Activated gamma-delta T cell (primary cell): Measurements from ENCODE around the gene HPSE2.

Experiments
- DNase-seq: peaks from one replicate; lab custom pipeline; 2025; lab: John Stamatoyannopoulos, UW

The HPSE2 gene

GRCh38 chr10:98833542-98833941 is 402.1 kb downstream of the HPSE2 start:
- DNase-seq: no peak

- no peak for DNase-seq
Measured at GRCh38 chr10:98832738-98833137, 402.9 kb downstream of the HPSE2 start.

DNA sequence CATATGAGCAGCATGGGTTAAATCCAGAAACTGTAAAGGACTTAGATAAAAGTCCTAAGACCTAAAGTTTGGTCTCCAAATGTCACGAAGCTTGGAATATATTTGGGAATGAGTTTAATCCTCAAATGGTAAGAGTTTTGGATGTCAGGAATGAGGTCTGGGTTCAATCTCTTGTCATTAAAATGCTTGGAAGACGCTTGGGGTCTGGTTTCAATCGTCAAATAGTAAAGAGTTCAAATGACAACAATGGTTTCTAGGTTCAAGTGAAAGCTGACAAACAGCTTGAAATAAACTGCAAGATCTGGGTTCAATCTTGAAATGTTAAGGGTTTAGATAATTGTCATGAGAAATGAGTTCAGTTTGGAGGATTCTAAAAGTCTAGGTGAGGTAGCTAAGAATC is 403.5 kb downstream of the HPSE2 start:
- DNase-seq: no peak

- DNase-seq: no peak
Measured at GRCh38 chr10:98831391-98831790, 404.3 kb downstream of the HPSE2 start.

DNA sequence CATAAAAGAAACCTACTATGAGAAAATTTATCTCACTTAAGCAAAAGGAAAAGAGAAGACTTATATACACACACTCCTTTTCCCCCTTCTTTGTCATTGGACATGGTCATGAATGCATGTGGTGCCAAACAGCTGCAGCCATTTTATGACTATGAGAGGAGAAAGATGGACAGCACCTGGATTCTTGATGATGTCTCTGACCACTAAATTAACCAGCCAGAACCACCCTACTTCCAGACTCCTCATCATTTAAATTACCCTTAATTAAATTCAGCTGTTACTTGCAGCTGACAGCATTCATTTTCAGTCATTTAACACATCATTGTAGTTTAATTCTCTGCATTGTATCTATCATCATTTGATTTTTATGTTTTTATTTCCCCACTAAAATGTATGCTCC is 409.9 kb downstream of the HPSE2 start:
- DNase-seq: no peak

GRCh38 chr10:98817396-98817795 is 418.3 kb downstream of the HPSE2 start:
- DNase-seq: no peak

- no peak for DNase-seq
Measured at GRCh38 chr10:98815039-98815885, 420.4 kb downstream of the HPSE2 start.

GRCh38 chr10:98814470-98814869 is 421.2 kb downstream of the HPSE2 start:
- DNase-seq: no peak

GRCh38 chr10:98808282-98808892 is 427.3 kb downstream of the HPSE2 start:
- DNase-seq: no peak

- no peak for DNase-seq
Measured at GRCh38 chr10:98800263-98800662, 435.4 kb downstream of the HPSE2 start.

DNA sequence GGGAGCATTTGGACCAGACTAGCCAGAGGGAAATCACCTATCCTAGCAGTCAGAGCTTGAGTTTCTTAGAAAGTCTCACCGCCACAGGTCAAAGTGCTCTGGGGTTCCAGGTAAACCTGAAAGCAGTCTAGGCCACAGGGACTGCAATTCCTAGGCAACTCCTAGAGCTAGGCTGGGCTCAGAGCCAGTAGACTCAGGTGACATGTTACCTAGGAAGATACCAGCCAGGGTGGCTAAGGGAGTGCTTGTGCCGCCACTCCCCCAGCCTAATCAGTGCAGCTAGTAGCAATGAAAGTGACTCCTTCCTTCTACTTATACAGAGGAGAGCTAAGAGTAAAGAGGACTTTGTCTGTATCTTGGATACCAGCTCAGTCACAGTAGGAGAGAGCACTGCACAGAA is 440.2 kb downstream of the HPSE2 start:
- no peak for DNase-seq

- no peak for DNase-seq
Measured at GRCh38 chr10:98790817-98791216, 444.8 kb downstream of the HPSE2 start.

DNA sequence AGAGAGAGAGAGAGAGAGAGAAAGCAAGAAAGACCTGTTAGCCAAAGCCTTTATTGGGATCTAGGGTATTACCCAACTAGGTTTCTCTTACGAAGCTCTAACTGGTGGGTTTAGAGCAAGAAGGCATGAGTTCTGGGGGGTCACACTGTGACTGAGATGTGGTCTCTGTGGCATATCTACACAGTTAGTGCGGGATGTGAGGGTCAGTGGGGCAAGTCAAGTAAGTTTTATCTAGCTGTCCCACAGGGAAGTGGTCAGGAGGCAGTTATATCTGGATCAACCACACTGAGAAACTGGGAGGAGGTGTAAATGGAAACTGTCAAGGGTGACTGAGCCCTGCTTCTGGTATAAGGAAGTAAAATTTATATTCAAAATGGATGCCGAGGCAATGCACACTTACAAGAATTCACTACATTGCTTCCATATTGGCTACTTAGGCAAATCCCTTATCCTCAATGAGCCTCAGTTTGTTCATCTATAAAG is 457.3 kb downstream of the HPSE2 start:
- no peak for DNase-seq

- no peak for DNase-seq
Measured at GRCh38 chr10:98758463-98758862, 477.2 kb downstream of the HPSE2 start.

DNA sequence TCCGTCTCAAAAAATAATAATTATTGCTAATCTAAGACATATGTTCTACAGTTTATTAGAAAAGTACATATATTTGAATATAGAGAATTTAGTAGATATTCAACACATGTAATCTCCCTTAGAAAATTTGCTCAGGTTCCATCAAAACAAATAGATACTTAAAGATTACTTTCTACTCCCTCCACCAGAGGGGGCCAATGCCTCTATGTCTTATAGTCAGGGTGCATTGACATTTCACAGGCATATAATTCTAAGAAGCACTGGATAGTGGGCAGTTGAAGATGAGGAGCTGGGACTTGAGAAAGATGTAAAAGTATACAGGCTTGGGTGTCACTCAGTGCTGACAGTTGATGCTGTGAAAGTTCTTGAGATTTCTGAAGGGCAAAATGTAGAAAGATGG is 487.4 kb downstream of the HPSE2 start:
- no peak for DNase-seq

- no peak for DNase-seq
Measured at GRCh38 chr10:98745645-98746044, 490.0 kb downstream of the HPSE2 start.

DNA sequence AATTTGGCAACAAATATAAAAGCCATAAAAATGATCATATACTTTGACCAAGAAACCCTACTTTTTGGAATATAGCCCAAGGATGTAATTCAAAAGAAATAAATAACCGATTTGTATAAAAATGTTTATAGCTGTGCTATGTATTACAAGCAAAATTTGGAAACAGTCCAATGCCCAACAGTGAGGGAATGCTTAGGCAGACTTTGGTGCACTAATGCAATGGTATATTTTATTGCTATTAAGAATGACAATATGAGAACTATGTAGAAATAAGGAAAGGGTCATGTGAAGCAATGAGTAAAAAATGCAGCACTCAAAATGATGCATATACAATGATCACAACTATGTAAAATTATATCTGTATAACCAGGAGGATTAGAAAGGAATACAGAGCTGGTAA is 515.1 kb downstream of the HPSE2 start:
- no peak for DNase-seq

DNA sequence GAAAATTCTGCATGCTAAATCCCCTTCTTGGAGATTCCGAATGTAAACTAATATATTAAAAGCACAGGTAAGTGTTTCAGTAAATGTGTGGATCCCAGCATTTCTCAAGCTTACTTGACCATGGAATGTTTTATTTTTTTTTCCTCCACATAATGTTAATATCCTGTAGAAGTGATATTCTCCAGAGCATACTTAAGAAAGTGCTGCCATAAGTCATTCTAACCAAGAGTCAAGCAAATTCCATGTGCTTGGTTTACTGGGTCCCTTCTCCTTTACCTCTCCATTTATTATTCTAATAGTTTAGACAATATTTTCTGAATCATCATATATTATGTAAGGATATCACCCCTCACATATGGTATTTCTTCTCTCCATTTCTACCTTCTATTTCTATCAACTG is 522.1 kb downstream of the HPSE2 start:
- no peak for DNase-seq

GRCh38 chr10:98696516-98696915 is 539.1 kb downstream of the HPSE2 start:
- DNase-seq: no peak

DNA sequence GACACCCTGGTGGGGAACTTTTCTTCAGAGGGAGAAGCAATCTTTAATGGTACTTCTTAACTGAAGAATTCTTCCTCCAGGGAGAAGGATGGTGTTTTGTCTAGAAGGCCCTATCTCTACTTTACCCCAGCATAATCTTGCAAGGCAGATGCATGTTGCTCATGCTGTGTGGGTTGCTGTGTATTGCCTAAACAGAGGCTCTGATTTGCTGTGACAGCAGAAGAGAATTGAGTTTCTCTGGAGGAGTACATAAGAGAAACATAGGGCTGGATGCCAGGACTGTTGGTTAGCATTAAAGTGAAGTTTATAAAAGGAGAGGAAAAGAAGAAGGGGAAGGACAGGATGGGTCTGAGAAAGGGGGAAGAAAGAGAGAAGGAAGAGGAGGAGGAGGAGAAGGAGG is 540.8 kb downstream of the HPSE2 start:
- no peak for DNase-seq

- no peak for DNase-seq
Measured at GRCh38 chr10:98694014-98694413, 541.6 kb downstream of the HPSE2 start.

DNA sequence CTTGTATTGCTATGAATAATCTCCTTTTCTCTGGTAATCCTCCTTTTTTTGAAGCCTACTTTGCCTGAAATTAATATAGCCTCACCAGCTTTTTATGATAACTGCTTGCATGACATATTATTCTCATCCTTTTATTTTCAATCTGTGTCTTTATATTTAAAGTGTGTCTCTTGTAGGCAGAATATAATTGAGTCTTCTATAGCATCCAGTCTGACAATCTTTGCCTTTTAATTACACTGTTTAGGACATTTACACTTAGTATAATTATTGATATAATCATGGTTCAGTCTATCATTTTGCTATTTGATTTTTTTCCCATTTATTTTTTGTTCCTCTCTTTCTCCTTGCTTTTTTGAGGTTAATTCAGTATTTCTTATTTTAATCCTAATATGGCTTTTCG is 548.0 kb downstream of the HPSE2 start:
- DNase-seq: no peak
